Measurements from ENCODE around the gene PALM2AKAP2.

PALM2AKAP2 gene

DNA sequence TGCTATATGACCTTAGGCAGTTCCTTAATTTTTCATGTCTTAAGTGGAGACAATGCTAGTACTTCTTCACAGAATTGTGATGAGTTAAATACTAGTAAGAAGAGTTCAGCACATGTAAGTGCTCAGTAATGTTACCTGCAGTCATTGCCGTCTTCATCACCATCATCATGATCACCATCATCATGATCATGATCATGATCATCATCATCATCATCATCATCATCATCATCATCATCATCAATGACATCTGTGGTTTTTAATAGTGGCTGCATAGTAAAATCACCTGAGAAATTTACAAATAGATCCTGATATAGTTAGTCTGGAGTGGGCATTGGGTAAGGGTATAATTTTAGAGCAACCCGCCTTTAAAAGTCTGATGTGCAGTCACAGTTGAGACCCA lies 14.7 kb upstream of the PALM2AKAP2 start:
- no peak overlapping the region for H3K4me3 ChIP-seq (ENCODE audit: low read depth, low read length)
- no peak for TF ChIP-seq CTCF (IDR thresholded peaks at IDR 0.05; ENCODE audit: low read depth, low read length)

DNA sequence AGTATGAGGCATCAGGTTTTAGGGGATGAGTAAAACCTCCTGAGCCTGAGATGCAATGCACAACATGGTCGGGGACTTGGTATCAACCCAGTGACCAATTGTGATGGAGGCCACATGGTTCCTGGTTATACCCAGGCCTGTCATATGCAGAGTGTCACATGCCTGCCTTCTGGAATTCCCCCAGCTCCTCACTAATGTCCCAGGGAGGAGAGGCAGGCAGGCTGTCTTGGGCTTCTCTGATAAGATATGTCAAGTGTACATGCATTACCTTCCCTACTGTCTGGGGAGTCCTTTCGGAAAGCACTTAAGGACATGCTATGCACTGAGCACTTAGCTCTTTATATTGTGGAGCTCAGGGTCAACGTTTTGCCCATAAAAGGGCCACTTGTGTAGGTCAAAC lies 14.2 kb upstream of the PALM2AKAP2 start:
- TF ChIP-seq CTCF (IDR thresholded peaks at IDR 0.05; ENCODE audit: low read depth, low read length), result no peak
- no peak overlapping the region for H3K4me3 ChIP-seq (ENCODE audit: low read depth, low read length)

DNA sequence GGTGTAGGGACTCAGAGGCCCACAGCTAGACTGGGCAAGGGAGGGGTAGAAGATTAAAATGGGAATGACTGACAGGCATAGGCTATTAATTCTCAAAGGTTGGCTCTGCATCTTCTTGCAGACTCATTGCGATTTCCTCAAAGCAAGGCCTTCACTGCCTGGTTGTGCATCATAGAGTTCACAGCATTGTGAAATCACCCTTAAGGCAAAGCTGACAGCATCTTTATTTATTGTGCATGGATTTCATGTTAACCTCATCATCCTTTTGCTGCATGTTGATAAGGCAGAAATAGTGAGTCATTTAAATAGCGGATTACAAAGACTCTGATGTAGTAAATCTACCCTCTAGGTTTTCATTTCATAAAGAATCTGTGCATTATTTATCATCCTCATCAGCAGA lies 13.6 kb upstream of the PALM2AKAP2 start:
- TF ChIP-seq CTCF (IDR thresholded peaks at IDR 0.05; ENCODE audit: low read depth, low read length), result no peak
- H3K4me3 ChIP-seq (ENCODE audit: low read depth, low read length), result no peak overlapping the region

- H3K4me3 ChIP-seq (ENCODE audit: low read depth, low read length), result no peak overlapping the region
- no peak for TF ChIP-seq CTCF (IDR thresholded peaks at IDR 0.05; ENCODE audit: low read depth, low read length)
These were observed 12.6 kb upstream of the PALM2AKAP2 start for GRCh38 chr9:109767404-109767803.

GRCh38 chr9:109767814-109768213 lies 12.2 kb upstream of the PALM2AKAP2 start:
- no peak for TF ChIP-seq CTCF (IDR thresholded peaks at IDR 0.05; ENCODE audit: low read depth, low read length)
- no peak overlapping the region for H3K4me3 ChIP-seq (ENCODE audit: low read depth, low read length)

- no peak for TF ChIP-seq CTCF (IDR thresholded peaks at IDR 0.05; ENCODE audit: low read depth, low read length)
- no peak overlapping the region for H3K4me3 ChIP-seq (ENCODE audit: low read depth, low read length)
These were observed 10.7 kb upstream of the PALM2AKAP2 start for GRCh38 chr9:109769250-109769649.

DNA sequence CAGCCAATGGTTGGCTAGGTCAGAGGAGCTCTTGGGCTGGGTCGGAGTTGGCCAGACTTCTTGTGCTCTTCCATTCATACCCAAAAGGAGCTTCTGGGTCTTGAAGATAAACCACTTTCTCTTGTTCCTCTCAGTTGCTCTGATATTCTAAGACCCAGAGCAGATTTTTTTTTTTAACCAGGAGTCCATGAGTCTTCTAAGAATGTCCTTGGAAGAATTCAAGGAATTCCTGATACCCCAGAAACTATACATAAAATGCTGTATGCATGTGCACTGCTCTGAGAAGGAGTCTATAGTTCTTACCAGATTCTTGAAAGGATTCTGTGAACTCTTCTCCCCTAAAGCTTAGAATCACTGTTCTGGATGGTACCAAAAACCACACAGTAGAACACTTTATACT lies 9.9 kb upstream of the PALM2AKAP2 start:
- H3K4me3 ChIP-seq (ENCODE audit: low read depth, low read length), result no peak overlapping the region
- no peak for TF ChIP-seq CTCF (IDR thresholded peaks at IDR 0.05; ENCODE audit: low read depth, low read length)

Data from WI38 (cell line).